Measurements from ENCODE around the gene HRK. TPM values are rescaled to one million over a fixed set of nuclear protein-coding genes. Genes with fewer than 3 reads are reported as not detected.

Gene HRK
- total and polyA plus RNA-seq, 2 donors, result 1.9 to 3.1 TPM

- Histone ChIP-seq H3K27ac (ENCODE audit: low read depth in 1 of 2, low read length in 1 of 2) (no peak overlapping the region), H3K27me3 (ENCODE audit: control insufficient read depth in 2 of 2, insufficient read depth in 1 of 2, low read length in 1 of 2) (no peaks in the 10 kb centered on the region), H3K4me3 (ENCODE audit: low read length in 2 of 2) (no peak overlapping the region), H3K9me3 (ENCODE audit: control insufficient read depth in 2 of 2, insufficient read depth in 1 of 2, low read length in 1 of 2) (no peaks in the 10 kb centered on the region), H3K4me1 (ENCODE audit: control insufficient read depth in 2 of 2, insufficient read depth in 2 of 2, low read length in 2 of 2) (peaks cover 8 to 18% of the 10 kb centered on the region in 2 donors), H3K36me3 (ENCODE audit: control insufficient read depth in 2 of 2, insufficient read depth in 2 of 2, low read length in 1 of 2) (no peaks in the 10 kb centered on the region)
- DNase-seq (ENCODE audit: low read depth in 6 of 9, low spot score in 9 of 9), result no peak
- 82% methylated on average over 3 of the region's 3 CpGs for WGBS
Measured at GRCh38 chr12:116920939-116921338, 39.7 kb upstream of the HRK start.

- H3K9me3 ChIP-seq (ENCODE audit: control insufficient read depth in 2 of 2, insufficient read depth in 1 of 2, low read length in 1 of 2), result no peaks in the 10 kb centered on the region
- H3K4me3 ChIP-seq (ENCODE audit: low read length in 2 of 2), result no peak overlapping the region
- WGBS, result 86% methylated on average over 6 of the region's 6 CpGs
- peaks cover 0 to 3% of the 10 kb centered on the region in 2 donors for H3K36me3 ChIP-seq (ENCODE audit: control insufficient read depth in 2 of 2, insufficient read depth in 2 of 2, low read length in 1 of 2)
- H3K27ac ChIP-seq (ENCODE audit: low read depth in 1 of 2, low read length in 1 of 2), result no peak overlapping the region
- peaks cover 6 to 15% of the 10 kb centered on the region in 2 donors for H3K4me1 ChIP-seq (ENCODE audit: control insufficient read depth in 2 of 2, insufficient read depth in 2 of 2, low read length in 2 of 2)
- no peak for DNase-seq (ENCODE audit: low read depth in 6 of 9, low spot score in 9 of 9)
- H3K27me3 ChIP-seq (ENCODE audit: control insufficient read depth in 2 of 2, insufficient read depth in 1 of 2, low read length in 1 of 2), result no peaks in the 10 kb centered on the region
Measured at GRCh38 chr12:116919706-116920485, 38.7 kb upstream of the HRK start.

- Histone ChIP-seq H3K27me3 (ENCODE audit: control insufficient read depth in 2 of 2, insufficient read depth in 1 of 2, low read length in 1 of 2) (no peaks in the 10 kb centered on the region), H3K4me3 (ENCODE audit: low read length in 2 of 2) (no peak overlapping the region), H3K4me1 (ENCODE audit: control insufficient read depth in 2 of 2, insufficient read depth in 2 of 2, low read length in 2 of 2) (peaks cover 0 to 11% of the 10 kb centered on the region in 2 donors), H3K9me3 (ENCODE audit: control insufficient read depth in 2 of 2, insufficient read depth in 1 of 2, low read length in 1 of 2) (no peaks in the 10 kb centered on the region), H3K36me3 (ENCODE audit: control insufficient read depth in 2 of 2, insufficient read depth in 2 of 2, low read length in 1 of 2) (peaks cover 0 to 4% of the 10 kb centered on the region in 2 donors), H3K27ac (ENCODE audit: low read depth in 1 of 2, low read length in 1 of 2) (no peak overlapping the region)
- WGBS, result 42% methylated on average over 4 of the region's 4 CpGs
- DNase-seq (ENCODE audit: low read depth in 6 of 9, low spot score in 9 of 9), result peak in 1 of 9 donors; percentile 32
Measured at GRCh38 chr12:116919247-116919661, 38.0 kb upstream of the HRK start.

GRCh38 chr12:116918464-116918863 is 37.2 kb upstream of the HRK start:
- peaks cover 0 to 4% of the 10 kb centered on the region in 2 donors for H3K36me3 ChIP-seq (ENCODE audit: control insufficient read depth in 2 of 2, insufficient read depth in 2 of 2, low read length in 1 of 2)
- no peaks in the 10 kb centered on the region for H3K27me3 ChIP-seq (ENCODE audit: control insufficient read depth in 2 of 2, insufficient read depth in 1 of 2, low read length in 1 of 2)
- no peak overlapping the region for H3K4me3 ChIP-seq (ENCODE audit: low read length in 2 of 2)
- DNase-seq (ENCODE audit: low read depth in 6 of 9, low spot score in 9 of 9), result no peak
- 98% methylated on average over 2 of the region's 2 CpGs for WGBS
- H3K9me3 ChIP-seq (ENCODE audit: control insufficient read depth in 2 of 2, insufficient read depth in 1 of 2, low read length in 1 of 2), result no peaks in the 10 kb centered on the region
- H3K27ac ChIP-seq (ENCODE audit: low read depth in 1 of 2, low read length in 1 of 2), result no peak overlapping the region
- H3K4me1 ChIP-seq (ENCODE audit: control insufficient read depth in 2 of 2, insufficient read depth in 2 of 2, low read length in 2 of 2), result peaks cover 0 to 11% of the 10 kb centered on the region in 2 donors

- 77% methylated on average over 5 of the region's 5 CpGs for WGBS
- peaks cover 0 to 11% of the 10 kb centered on the region in 2 donors for H3K4me1 ChIP-seq (ENCODE audit: control insufficient read depth in 2 of 2, insufficient read depth in 2 of 2, low read length in 2 of 2)
- H3K4me3 ChIP-seq (ENCODE audit: low read length in 2 of 2), result no peak overlapping the region
- H3K9me3 ChIP-seq (ENCODE audit: control insufficient read depth in 2 of 2, insufficient read depth in 1 of 2, low read length in 1 of 2), result no peaks in the 10 kb centered on the region
- H3K36me3 ChIP-seq (ENCODE audit: control insufficient read depth in 2 of 2, insufficient read depth in 2 of 2, low read length in 1 of 2), result peaks cover 0 to 4% of the 10 kb centered on the region in 2 donors
- H3K27me3 ChIP-seq (ENCODE audit: control insufficient read depth in 2 of 2, insufficient read depth in 1 of 2, low read length in 1 of 2), result no peaks in the 10 kb centered on the region
- no peak overlapping the region for H3K27ac ChIP-seq (ENCODE audit: low read depth in 1 of 2, low read length in 1 of 2)
- no peak for DNase-seq (ENCODE audit: low read depth in 6 of 9, low spot score in 9 of 9)
Measured at GRCh38 chr12:116916714-116917114, 35.5 kb upstream of the HRK start.

GRCh38 chr12:116916122-116916521 is 34.9 kb upstream of the HRK start:
- H3K4me1 ChIP-seq (ENCODE audit: control insufficient read depth in 2 of 2, insufficient read depth in 2 of 2, low read length in 2 of 2), result peaks cover 0 to 14% of the 10 kb centered on the region in 2 donors
- no peak overlapping the region for H3K27ac ChIP-seq (ENCODE audit: low read depth in 1 of 2, low read length in 1 of 2)
- no peak overlapping the region for H3K4me3 ChIP-seq (ENCODE audit: low read length in 2 of 2)
- DNase-seq (ENCODE audit: low read depth in 6 of 9, low spot score in 9 of 9), result no peak
- no peaks in the 10 kb centered on the region for H3K27me3 ChIP-seq (ENCODE audit: control insufficient read depth in 2 of 2, insufficient read depth in 1 of 2, low read length in 1 of 2)
- no peaks in the 10 kb centered on the region for H3K9me3 ChIP-seq (ENCODE audit: control insufficient read depth in 2 of 2, insufficient read depth in 1 of 2, low read length in 1 of 2)
- peaks cover 0 to 4% of the 10 kb centered on the region in 2 donors for H3K36me3 ChIP-seq (ENCODE audit: control insufficient read depth in 2 of 2, insufficient read depth in 2 of 2, low read length in 1 of 2)

GRCh38 chr12:116915326-116915725 is 34.1 kb upstream of the HRK start:
- H3K4me1 ChIP-seq (ENCODE audit: control insufficient read depth in 2 of 2, insufficient read depth in 2 of 2, low read length in 2 of 2), result peaks cover 0 to 8% of the 10 kb centered on the region in 2 donors
- H3K9me3 ChIP-seq (ENCODE audit: control insufficient read depth in 2 of 2, insufficient read depth in 1 of 2, low read length in 1 of 2), result no peaks in the 10 kb centered on the region
- WGBS, result 100% methylated on average over 1 of the region's 1 CpG

GRCh38 chr12:116910645-116911451 is 29.6 kb upstream of the HRK start, which contains the start of gene FBXW8:
FBXW8 (plus strand) TSS chr12:116910950; CDS start chr12:116911038, 88 bp downstream.
- peak in 7 of 9 donors; percentile 21 to 66 (median 42) for DNase-seq (ENCODE audit: low read depth in 6 of 9, low spot score in 9 of 9)
- H3K4me3 ChIP-seq (ENCODE audit: low read length in 2 of 2), result peak within 1 kb of the TSS; percentile 41 to 92
- WGBS, result under 1% methylated on average over 82 of the region's 82 CpGs

More at GRCh38 chr12:116915326-116915725, 34.1 kb upstream of the HRK start:
- Histone ChIP-seq H3K27ac (ENCODE audit: low read depth in 1 of 2, low read length in 1 of 2) (no peak overlapping the region), H3K36me3 (ENCODE audit: control insufficient read depth in 2 of 2, insufficient read depth in 2 of 2, low read length in 1 of 2) (peaks cover 0 to 4% of the 10 kb centered on the region in 2 donors), H3K4me3 (ENCODE audit: low read length in 2 of 2) (no peak overlapping the region), H3K27me3 (ENCODE audit: control insufficient read depth in 2 of 2, insufficient read depth in 1 of 2, low read length in 1 of 2) (no peaks in the 10 kb centered on the region)
- no peak for DNase-seq (ENCODE audit: low read depth in 6 of 9, low spot score in 9 of 9)

GRCh38 chr12:116910280-116910644 is 29.0 kb upstream of the HRK start:
- H3K27me3 ChIP-seq (ENCODE audit: control insufficient read depth in 2 of 2, insufficient read depth in 1 of 2, low read length in 1 of 2), result peaks cover 0 to 9% of the 10 kb centered on the region in 2 donors
- no peak overlapping the region for H3K27ac ChIP-seq (ENCODE audit: low read depth in 1 of 2, low read length in 1 of 2)
- WGBS, result 69% methylated on average over 4 of the region's 4 CpGs
- DNase-seq (ENCODE audit: low read depth in 6 of 9, low spot score in 9 of 9), result no peak
- H3K4me3 ChIP-seq (ENCODE audit: low read length in 2 of 2), result peak overlapping the region; percentile 41 to 92
- H3K4me1 ChIP-seq (ENCODE audit: control insufficient read depth in 2 of 2, insufficient read depth in 2 of 2, low read length in 2 of 2), result peaks cover 0 to 3% of the 10 kb centered on the region in 2 donors
- H3K9me3 ChIP-seq (ENCODE audit: control insufficient read depth in 2 of 2, insufficient read depth in 1 of 2, low read length in 1 of 2), result no peaks in the 10 kb centered on the region
- peaks cover 0 to 4% of the 10 kb centered on the region in 2 donors for H3K36me3 ChIP-seq (ENCODE audit: control insufficient read depth in 2 of 2, insufficient read depth in 2 of 2, low read length in 1 of 2)

More at GRCh38 chr12:116910645-116911451, 29.6 kb upstream of the HRK start, which contains the start of gene FBXW8:
- Histone ChIP-seq H3K4me1 (ENCODE audit: control insufficient read depth in 2 of 2, insufficient read depth in 2 of 2, low read length in 2 of 2) (peaks cover 0 to 3% of the 10 kb centered on the region in 2 donors), H3K36me3 (ENCODE audit: control insufficient read depth in 2 of 2, insufficient read depth in 2 of 2, low read length in 1 of 2) (peaks cover 0 to 4% of the 10 kb centered on the region in 2 donors), H3K27ac (ENCODE audit: low read depth in 1 of 2, low read length in 1 of 2) (peak within 1 kb of the TSS in 1 of 2 donors; percentile 52), H3K27me3 (ENCODE audit: control insufficient read depth in 2 of 2, insufficient read depth in 1 of 2, low read length in 1 of 2) (peaks cover 0 to 9% of the 10 kb centered on the region in 2 donors), H3K9me3 (ENCODE audit: control insufficient read depth in 2 of 2, insufficient read depth in 1 of 2, low read length in 1 of 2) (no peaks in the 10 kb centered on the region)
